Spleen (tissue), 11 donors: ENCODE results near the gene TM4SF4. TPM values are rescaled to one million over a fixed set of nuclear protein-coding genes. Genes with fewer than 3 reads are reported as not detected.

Source experiments
- DNase-seq: peaks from one replicate; pipeline ENCODE4 v3.0.0-alpha.2; 2020
- H3K27ac ChIP-seq, 8 donors: fragments of 200-600 bp; sonication (generic) in 7 of 8; 1 replicate in 4 of 8; 2 replicates in 4 of 8; pipeline versions ENCODE4 v1.5.0 to v1.8.0; 2016 to 2021; ENCODE audit warnings: inconsistent platforms in 4 of 8, mild to moderate bottlenecking in 4 of 8, moderate library complexity in 1 of 8
- H3K27me3 ChIP-seq, 7 donors: fragments of 200-600 bp; sonication (generic) in 6 of 7; replicated peaks in 1 of 7; 1 replicate in 4 of 7; 2 replicates in 3 of 7; pipeline versions ENCODE4 v1.5.0 to v1.8.0; 2016 to 2021; ENCODE audit warnings: inconsistent platforms in 3 of 7, mild to moderate bottlenecking in 1 of 7
- H3K36me3 ChIP-seq, 6 donors: fragments of 200-600 bp; sonication (generic) in 5 of 6; 1 replicate in 4 of 6; 2 replicates in 2 of 6; pipeline versions ENCODE4 v1.5.0 to v1.8.0; 2016 to 2021; ENCODE audit warnings: inconsistent platforms in 2 of 6
- H3K4me1 ChIP-seq, 6 donors: fragments of 200-600 bp; sonication (generic) in 5 of 6; 1 replicate in 3 of 6; 2 replicates in 3 of 6; pipeline versions ENCODE4 v1.5.0 to v1.8.0; 2016 to 2021; ENCODE audit warnings: inconsistent platforms in 3 of 6
- H3K4me3 ChIP-seq, 8 donors: fragments of 200-600 bp; sonication (generic) in 7 of 8; 1 replicate in 4 of 8; 2 replicates in 4 of 8; pipeline versions ENCODE4 v1.5.0 to v1.8.0; 2016 to 2021; ENCODE audit warnings: inconsistent platforms in 4 of 8, mild to moderate bottlenecking in 4 of 8, moderate library complexity in 2 of 8
- H3K9me3 ChIP-seq, 8 donors: fragments of 200-600 bp; sonication (generic) in 7 of 8; 1 replicate in 4 of 8; 2 replicates in 4 of 8; pipeline versions ENCODE4 v1.5.0 to v1.8.0; 2016 to 2021; ENCODE audit warnings: inconsistent platforms in 4 of 8
- CTCF ChIP-seq, 11 experiments: fragments of 200-600 bp in 7 of 11; fragments of 450-650 bp in 4 of 11; sonication (generic) in 4 of 11; IDR thresholded peaks in 8 of 11; conservative IDR thresholded peaks in 3 of 11; 1 replicate in 7 of 11; 2 replicates in 4 of 11; pipeline versions ENCODE4 v1.4.0 to v1.8.0; 2016 to 2021; ENCODE audit warnings: antibody characterized with exemption in 11 of 11, inconsistent platforms in 4 of 11, mild to moderate bottlenecking in 1 of 11
- POLR2A ChIP-seq, 3 donors: fragments of 450-650 bp; IDR thresholded peaks; one replicate each; pipeline ENCODE4 v1.5.1; 2017; ENCODE audit warnings: antibody characterized with exemption in 3 of 3, mild to moderate bottlenecking in 1 of 3
- POLR2AphosphoS5 ChIP-seq, 3 donors: sonication (generic); formaldehyde crosslinking; IDR thresholded peaks; one replicate each; pipeline ENCODE4 v1.5.1; 2017; ENCODE audit warnings: antibody characterized with exemption in 3 of 3
- WGBS, 5 donors: extraction: QIAGEN DNeasy Blood & Tissue Kit in 3 of 5; methylation state at CpG; one replicate each; pipeline versions ENCODE4 v1.1.5 to v1.1.7; 2013 to 2018; 5-methylcytosine and 5-hydroxymethylcytosine counted together
- intact Hi-C: fragments of 100-400 bp; cut with DNase I; formaldehyde crosslinking; loops from one replicate; pipeline ENCODE4 v1.15.0; 2023; ENCODE audit warnings: low total_unique reads
- polyA plus RNA-seq, 3 donors: library from polyadenylated mRNA; stranded (reverse); fragments of 200-250 nt; gene quantifications; one replicate each; pipeline ENCODE4 v1.2.1, GENCODE V29; 2013
- total RNA-seq, 7 donors: library from RNA; depleted of rRNA in 3 of 7; stranded (reverse); fragments of >200 nt in 3 of 7; fragmentation: NEBNext Ultra II Directional in 4 of 7; extraction: Animal tissue kit (Norgen Biotek cat#: 25700) in 4 of 7; gene quantifications; one replicate each; pipeline versions ENCODE4 v1.1.0 to v1.2.1, GENCODE V29; 2016 to 2021
- donor health status: healthy with polysubstance abuse.
- donor health status: DM: no; HTN: no; CAD: no; lungs with moderate emphysema.
- donor health status: DM: no; HTN: no; CAD: no.
- donor health status: Bipolar disorder and iron deficiency.
- donor health status: healthy.
- donor health status: DM: no; HTN: no; CAD: no.
- donor health status: DM: yes; HTN: yes; CAD: no.

Gene TM4SF4
- total and polyA plus RNA-seq, 10 donors: 0.11 to 0.29 TPM; not detected in 8

- H3K36me3 ChIP-seq: peaks cover 0 to under 1% (median 0%) of the 10 kb centered on the region in 6 donors
- H3K4me3 ChIP-seq: no peak overlapping the region
- H3K27me3 ChIP-seq: no peaks in the 10 kb centered on the region
- no peaks in the 10 kb centered on the region for H3K9me3 ChIP-seq
- 57 to 72% (median 65%) methylated on average over 11 of the region's 11 CpGs for WGBS, 5 donors
- no peak for DNase-seq
- no peak for TF ChIP-seq POLR2A (IDR thresholded peaks at IDR 0.05)
- peak; percentile 31 to 60 (median 53) for TF ChIP-seq POLR2AphosphoS5 (IDR thresholded peaks at IDR 0.05)
- TF ChIP-seq CTCF (IDR thresholded peaks at IDR 0.05 in 8 of 11, conservative IDR thresholded peaks at IDR 0.05 in 3 of 11): no peak
- H3K27ac ChIP-seq: peak overlapping the region in 6 of 8 donors; percentile 29 to 62 (median 55)
- peaks cover 9 to 57% (median 36%) of the 10 kb centered on the region in 6 donors for H3K4me1 ChIP-seq
- intact Hi-C loops: loop anchor here (10.0 kb wide), 1 partner anchor 118 kb away; the partner anchor contains the start of gene WWTR1
Measured at GRCh38 chr3:149536429-149536828, 61.9 kb downstream of the TM4SF4 start.

- peaks cover 3 to 39% (median 20%) of the 10 kb centered on the region in 6 donors for H3K4me1 ChIP-seq
- no peak for TF ChIP-seq CTCF (IDR thresholded peaks at IDR 0.05 in 8 of 11, conservative IDR thresholded peaks at IDR 0.05 in 3 of 11)
- no peak for TF ChIP-seq POLR2A (IDR thresholded peaks at IDR 0.05)
- TF ChIP-seq POLR2AphosphoS5 (IDR thresholded peaks at IDR 0.05): no peak
- 93 to 100% (median 95%) methylated on average over 1 of the region's 1 CpG for WGBS, 5 donors
- no peak overlapping the region for H3K4me3 ChIP-seq
- no peaks in the 10 kb centered on the region for H3K27me3 ChIP-seq
- H3K27ac ChIP-seq: no peak overlapping the region
- no peaks in the 10 kb centered on the region for H3K9me3 ChIP-seq
- H3K36me3 ChIP-seq: peaks cover 0 to 11% (median 0%) of the 10 kb centered on the region in 6 donors
- intact Hi-C loops: loop anchor here (10.0 kb wide), 1 partner anchor 116 kb away; the partner anchor contains the start of gene WWTR1
- no peak for DNase-seq
Measured at GRCh38 chr3:149538371-149538770, 63.9 kb downstream of the TM4SF4 start.

DNA sequence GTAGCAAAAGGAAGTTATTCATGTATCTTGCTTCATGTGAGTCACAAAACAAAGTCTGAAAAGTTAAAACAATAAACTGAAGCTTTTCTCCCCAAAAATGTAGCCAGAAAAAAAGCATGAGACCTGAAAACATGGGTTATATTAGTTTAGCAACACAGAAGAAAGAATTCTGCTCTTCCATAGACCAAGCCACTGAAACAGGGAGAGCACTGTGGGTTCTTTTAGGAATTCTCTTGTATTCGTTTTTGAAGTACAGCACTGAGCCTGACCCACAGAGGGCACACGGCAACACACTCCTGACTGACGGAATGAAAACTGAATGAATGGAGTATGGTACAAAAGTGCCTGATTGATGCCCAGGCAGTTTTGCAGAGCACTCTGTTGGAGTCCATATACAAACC is 66.6 kb downstream of the TM4SF4 start:
- intact Hi-C loops: no loop called here
- H3K27ac ChIP-seq: no peak overlapping the region

More for the DNA sequence above, 66.6 kb downstream of the TM4SF4 start:
- Histone ChIP-seq H3K9me3 (no peaks in the 10 kb centered on the region), H3K4me1 (peaks cover 0 to 13% (median 5%) of the 10 kb centered on the region in 6 donors), H3K27me3 (no peaks in the 10 kb centered on the region), H3K4me3 (no peak overlapping the region), H3K36me3 (peaks cover 0 to 11% (median 0%) of the 10 kb centered on the region in 6 donors)
- DNase-seq: no peak
- 65 to 80% (median 71%) methylated on average over 3 of the region's 3 CpGs for WGBS, 5 donors
- TF ChIP-seq POLR2AphosphoS5 (IDR thresholded peaks at IDR 0.05) (no peak), POLR2A (IDR thresholded peaks at IDR 0.05) (no peak), CTCF (IDR thresholded peaks at IDR 0.05 in 8 of 11, conservative IDR thresholded peaks at IDR 0.05 in 3 of 11) (no peak)
